ENCODE results near the gene CETP.

Gene CETP

GRCh38 chr16:56935201-56935600 lies 26.5 kb upstream of the CETP start:
- no peak for DNase-seq

DNA sequence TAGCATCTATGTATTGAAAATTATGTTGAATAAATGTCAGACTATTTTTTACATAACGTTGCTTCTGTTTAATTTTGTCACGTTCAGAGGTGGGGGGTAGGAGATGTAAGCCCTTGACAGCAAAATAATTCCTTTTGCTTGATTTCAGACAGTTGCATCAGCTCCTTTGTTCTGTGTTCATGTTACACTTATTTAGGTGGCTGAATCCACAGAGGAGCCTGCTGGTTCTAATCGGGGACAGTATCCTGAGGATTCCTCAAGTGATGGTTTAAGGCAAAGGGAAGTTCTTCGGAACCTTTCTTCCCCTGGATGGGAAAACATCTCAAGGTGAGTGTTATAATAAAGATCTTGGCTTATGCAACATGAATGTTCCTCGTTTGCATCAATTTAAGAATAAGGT lies 25.3 kb upstream of the CETP start:
- DNase-seq = no peak

DNA sequence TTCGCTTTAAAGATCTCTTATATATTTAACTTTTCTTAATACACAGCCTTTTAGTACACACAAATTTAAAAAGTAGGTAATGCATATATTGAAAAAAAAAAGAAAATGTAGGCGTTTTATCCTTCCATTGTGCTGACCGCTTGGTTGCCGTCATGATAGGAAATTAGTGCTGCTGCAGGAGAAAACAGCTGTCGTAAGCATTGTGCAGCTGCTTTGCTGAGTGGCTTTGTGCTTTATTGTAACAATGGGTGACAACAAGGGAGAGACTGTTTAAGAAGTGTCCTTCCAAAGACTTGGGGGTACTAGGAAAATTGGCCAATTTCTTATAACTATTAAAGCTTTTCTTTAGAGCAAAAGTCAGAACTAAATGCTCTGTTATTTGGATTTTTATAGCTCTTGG lies 24.8 kb upstream of the CETP start:
- no peak for DNase-seq

DNA sequence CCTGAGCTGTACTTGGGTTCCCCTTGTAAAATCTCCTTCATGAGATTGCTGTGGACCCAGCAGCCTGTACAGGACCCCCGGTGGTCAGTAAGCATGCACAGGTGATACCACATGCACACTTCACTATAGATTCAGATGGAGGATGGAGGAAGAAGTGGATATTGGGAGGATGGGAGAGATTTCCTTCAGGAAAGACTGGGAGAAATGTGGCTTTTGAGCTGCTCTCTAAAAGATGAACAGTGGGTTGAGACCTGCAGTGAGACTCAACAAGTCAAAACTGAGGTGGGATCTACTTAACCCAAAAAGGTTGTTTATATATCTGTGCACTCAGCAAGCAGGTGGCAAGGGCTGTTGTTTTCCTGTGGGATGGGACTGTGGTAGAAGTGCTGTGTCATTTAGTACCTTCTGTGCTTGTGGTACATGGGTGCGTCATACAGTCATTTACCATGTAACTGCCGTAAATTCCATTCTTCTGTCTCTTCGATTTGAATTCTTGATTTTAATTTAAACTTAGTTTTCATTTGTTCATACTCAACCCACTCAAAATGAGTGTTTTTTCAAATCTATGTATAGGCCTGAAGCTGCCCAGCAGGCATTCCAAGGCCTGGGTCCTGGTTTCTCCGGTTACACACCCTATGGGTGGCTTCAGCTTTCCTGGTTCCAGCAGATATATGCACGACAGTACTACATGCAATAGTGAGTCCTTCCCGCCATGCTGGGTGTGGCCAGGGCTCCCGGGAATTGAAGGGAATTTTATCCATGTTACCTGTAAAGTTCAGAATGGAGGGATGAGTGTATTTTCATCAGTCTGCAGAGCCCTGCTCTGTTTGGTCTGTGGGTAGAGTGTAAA lies 22.9 kb upstream of the CETP start:
- no peak for DNase-seq

GRCh38 chr16:56939801-56940200 lies 21.9 kb upstream of the CETP start:
- DNase-seq = no peak

GRCh38 chr16:56941092-56941491 lies 20.7 kb upstream of the CETP start:
- no peak for DNase-seq

GRCh38 chr16:56941856-56942331 lies 19.9 kb upstream of the CETP start:
- DNase-seq = no peak

GRCh38 chr16:56943761-56944375 lies 17.9 kb upstream of the CETP start:
- no peak for DNase-seq

- no peak for DNase-seq
These were observed 16.6 kb upstream of the CETP start for GRCh38 chr16:56944954-56945839.

GRCh38 chr16:56945847-56946527 lies 15.8 kb upstream of the CETP start:
- no peak for DNase-seq

- DNase-seq = no peak
These were observed 14.8 kb upstream of the CETP start for GRCh38 chr16:56946767-56947603.

- no peak for DNase-seq
These were observed 14.2 kb upstream of the CETP start for GRCh38 chr16:56947604-56947995.

DNA sequence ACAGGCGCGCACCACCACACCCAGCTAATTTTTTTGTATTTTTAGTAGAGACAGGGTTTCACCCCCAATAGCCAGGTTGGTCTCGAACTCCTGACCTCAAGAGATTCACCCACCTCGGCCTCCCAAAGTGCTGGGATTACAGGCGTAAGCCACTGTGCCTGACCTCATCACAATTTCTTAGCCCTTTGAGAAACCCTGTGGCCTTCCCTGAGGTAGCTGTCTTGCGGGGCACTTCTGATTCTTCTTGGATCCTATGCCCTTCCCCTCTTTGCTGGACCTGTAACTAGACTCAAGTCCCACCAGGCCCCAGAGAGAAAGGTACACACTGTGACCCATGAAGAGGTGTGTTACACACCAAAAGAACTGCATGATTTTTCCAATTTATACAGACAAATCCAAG lies 13.5 kb upstream of the CETP start:
- no peak for DNase-seq

DNA sequence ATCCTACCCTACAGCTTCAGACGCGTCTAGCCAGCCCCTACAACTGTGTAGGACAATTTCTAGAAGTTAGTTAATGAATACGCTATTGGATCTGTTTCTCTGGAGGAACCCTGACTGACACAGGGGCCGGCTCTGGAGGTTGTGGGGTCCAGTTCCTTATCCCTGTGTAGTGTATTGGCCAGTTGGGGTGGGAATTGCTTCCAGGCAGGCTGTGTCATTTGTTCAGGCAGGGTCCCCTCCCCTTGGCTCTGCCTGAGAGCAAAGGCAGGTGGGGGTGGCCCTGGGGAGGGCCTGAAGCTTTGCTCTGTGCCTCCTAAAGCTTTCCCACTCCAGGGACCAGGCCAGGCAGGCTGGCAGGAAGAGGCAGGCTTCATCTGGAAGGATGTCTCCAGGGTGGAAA lies 11.7 kb upstream of the CETP start:
- DNase-seq = no peak

DNA sequence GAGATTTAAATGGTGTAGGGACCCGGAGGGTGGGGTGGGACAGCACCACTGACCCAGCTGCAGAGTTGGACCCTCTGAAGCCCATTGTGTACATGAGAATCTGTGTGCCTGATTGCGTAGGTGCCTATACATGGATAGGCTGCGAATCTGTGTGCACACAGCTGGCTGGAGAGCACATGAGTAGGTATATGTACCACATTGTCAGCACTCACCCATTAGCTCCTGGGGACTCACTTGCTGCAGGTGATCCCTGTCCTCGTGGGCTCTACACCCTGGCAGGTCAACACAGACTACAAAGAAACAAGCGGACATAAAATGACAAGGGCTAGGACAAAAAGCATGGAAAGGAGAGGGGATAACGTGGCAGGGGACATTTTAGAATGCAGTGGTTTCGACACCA lies 11.3 kb upstream of the CETP start:
- DNase-seq = no peak

GRCh38 chr16:56950881-56951771 lies 10.6 kb upstream of the CETP start:
- DNase-seq = no peak

- no peak for DNase-seq
These were observed 8.7 kb upstream of the CETP start for GRCh38 chr16:56953006-56953405.

DNA sequence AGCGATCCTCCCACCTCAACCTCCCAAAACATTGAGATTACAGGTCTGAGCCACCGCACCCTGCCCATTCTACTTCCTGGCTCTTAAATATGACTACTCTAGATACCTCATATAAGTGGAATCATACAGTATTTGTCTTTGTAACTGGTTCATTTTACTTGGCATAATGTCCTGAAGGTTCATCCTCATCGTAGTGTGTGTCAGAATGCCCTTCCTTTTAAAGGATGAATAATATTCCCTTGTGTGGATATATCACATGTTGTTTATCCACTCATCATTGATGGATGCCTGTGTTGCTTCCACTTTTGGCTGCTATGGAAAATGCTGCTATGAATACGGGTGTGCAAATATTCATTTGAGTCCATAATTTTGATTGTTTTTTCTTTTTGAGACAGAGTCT lies 5.7 kb upstream of the CETP start:
- DNase-seq = no peak

DNA sequence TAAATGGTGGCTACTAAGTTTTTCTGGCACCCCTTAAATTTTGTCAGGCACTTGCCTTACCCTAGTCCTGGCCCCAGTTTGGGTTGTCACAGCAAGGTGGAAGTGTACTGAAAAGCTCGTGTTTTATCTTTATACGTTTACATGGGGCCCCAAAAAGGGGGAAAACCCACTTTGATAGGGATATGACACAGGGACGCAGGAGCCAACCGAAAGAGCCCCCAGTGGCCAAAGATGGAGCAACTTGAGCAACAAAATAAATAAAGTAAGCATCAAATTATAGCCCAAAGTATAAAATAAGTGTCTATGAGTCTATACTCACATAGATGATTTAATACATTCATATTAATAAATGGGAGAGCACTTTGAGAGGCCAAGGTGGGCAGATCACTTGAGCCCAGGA lies 5.0 kb upstream of the CETP start:
- DNase-seq = no peak

DNA sequence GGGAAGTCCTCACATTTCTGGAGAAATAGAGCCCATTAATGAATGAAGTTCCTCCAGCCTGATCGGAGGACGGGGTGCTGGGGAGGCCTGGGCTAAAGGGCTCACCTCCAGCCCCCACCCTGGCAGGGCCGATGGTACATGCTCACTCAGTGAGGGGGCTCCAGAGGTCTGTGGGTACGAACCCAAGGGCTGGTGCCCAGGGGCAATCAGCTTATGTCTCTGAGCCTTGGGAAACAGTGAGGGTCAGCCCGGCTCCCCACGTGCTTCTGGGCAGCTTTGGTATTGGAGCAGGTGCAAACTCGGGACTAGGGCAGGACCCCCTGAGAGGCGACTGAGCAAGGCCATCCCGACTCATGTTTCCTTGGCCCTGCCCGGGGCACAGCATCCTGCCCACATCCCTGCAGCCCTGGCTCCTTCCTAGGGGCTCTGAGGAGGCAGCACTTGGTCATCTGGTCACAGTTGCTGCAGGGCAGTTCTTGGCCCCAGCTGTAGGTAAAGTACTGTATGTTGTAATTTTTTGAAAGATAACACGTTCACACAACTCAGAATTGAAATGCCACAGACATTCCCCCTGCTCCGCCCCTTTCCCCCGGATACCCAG lies 969 bp upstream of the CETP start:
- no peak for DNase-seq

DNA sequence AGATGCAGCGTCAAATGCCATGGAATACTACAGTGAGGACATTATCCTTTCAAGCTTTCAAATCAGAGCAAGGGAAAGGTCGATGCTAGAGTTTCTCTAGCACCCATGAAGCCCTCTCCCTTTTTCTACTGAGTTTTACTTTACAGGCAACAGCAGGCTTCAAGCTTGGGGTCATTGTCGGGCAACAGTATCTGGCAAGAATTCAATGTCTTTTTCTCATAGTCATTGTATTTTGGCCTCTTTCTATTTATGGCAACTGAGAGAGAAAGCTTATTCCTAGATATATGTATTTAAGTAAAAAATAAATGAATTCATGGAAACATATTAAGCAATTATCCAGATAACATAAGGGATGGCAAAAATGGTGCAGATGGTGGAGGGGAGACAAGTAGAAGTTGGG lies 364 bp upstream of the CETP start:
- DNase-seq = no peak
